ENCODE measurements around the gene OR10H2. TPM values are rescaled to one million over a fixed set of nuclear protein-coding genes. Genes with fewer than 3 reads are reported as not detected.
A peak's percentile ranks its signal among the peaks of the same experiment; 100 is the strongest.

The OR10H2 gene
- total RNA-seq, 4 donors from 2014 or later, result not detected

DNA sequence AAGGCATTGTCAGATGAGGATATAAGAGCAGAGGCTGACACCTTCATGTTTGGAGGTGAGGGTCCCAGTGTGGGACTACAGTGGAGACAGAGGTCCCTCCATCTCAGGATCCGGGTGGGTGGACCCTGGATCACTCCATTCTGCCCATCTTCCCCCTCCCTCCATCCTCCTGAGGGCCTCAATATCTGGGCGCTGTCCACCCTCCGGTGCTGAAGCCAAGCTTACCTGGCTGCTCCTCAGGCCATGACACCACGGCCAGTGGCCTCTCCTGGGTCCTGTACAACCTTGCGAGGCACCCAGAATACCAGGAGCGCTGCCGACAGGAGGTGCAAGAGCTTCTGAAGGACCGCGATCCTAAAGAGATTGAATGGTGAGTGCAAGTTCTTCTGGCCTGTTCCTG is 43.0 kb upstream of the OR10H2 start:
- DNase-seq (ENCODE audit: extremely low spot score), result peak; percentile 31
- peaks cover 0 to 67% (median 24%) of the 10 kb centered on the region in 4 donors for H3K36me3 ChIP-seq
- intact Hi-C loops (cut with DNase I), result no loop called here
- no peak for TF ChIP-seq EP300 (IDR thresholded peaks at IDR 0.05)
- no peak for TF ChIP-seq POLR2AphosphoS5 (IDR thresholded peaks at IDR 0.05)
- TF ChIP-seq, protein P1, sequence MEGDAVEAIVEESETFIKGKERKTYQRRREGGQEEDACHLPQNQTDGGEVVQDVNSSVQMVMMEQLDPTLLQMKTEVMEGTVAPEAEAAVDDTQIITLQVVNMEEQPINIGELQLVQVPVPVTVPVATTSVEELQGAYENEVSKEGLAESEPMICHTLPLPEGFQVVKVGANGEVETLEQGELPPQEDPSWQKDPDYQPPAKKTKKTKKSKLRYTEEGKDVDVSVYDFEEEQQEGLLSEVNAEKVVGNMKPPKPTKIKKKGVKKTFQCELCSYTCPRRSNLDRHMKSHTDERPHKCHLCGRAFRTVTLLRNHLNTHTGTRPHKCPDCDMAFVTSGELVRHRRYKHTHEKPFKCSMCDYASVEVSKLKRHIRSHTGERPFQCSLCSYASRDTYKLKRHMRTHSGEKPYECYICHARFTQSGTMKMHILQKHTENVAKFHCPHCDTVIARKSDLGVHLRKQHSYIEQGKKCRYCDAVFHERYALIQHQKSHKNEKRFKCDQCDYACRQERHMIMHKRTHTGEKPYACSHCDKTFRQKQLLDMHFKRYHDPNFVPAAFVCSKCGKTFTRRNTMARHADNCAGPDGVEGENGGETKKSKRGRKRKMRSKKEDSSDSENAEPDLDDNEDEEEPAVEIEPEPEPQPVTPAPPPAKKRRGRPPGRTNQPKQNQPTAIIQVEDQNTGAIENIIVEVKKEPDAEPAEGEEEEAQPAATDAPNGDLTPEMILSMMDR (IDR thresholded peaks at IDR 0.05), result no peak
- no peak for TF ChIP-seq POLR2A (IDR thresholded peaks at IDR 0.05; ENCODE audit: low read depth)
- H3K27me3 ChIP-seq, result no peaks in the 10 kb centered on the region
- no peak overlapping the region for H3K4me3 ChIP-seq
- H3K4me1 ChIP-seq, result no peaks in the 10 kb centered on the region
- 17% methylated on average over 6 of the region's 9 CpGs for WGBS
- H3K9me3 ChIP-seq, result peaks cover 0 to 20% (median 13%) of the 10 kb centered on the region in 4 donors
- no peak overlapping the region for H3K27ac ChIP-seq (replicated peaks in 1 of 4)

DNA sequence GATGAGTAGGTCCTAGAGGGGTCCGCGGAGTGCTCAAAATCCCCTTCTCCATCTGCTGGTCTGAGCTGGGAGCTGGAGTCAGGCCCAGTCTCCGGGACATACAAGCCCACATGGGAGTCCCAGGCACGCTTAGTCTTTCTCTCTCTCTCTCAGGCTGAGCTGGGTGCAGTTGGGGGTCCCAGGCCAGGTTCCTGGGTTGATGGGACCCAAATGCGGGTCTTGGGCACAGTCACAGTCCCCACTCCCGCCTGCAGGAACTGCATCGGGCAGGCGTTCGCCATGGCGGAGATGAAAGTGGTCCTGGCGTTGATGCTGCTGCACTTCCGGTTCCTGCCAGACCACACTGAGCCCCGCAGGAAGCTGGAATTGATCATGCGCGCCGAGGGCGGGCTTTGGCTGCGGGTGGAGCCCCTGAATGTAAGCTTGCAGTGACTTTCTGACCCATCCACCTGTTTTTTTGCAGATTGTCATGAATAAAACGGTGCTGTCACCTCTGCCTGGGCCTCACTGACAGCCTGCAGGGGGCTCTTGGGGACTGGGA is 31.1 kb upstream of the OR10H2 start:
- H3K9me3 ChIP-seq, result peaks cover 0 to 4% (median 0%) of the 10 kb centered on the region in 4 donors
- no peak for DNase-seq (ENCODE audit: extremely low spot score)
- WGBS, result 65% methylated on average over 5 of the region's 19 CpGs

DNA sequence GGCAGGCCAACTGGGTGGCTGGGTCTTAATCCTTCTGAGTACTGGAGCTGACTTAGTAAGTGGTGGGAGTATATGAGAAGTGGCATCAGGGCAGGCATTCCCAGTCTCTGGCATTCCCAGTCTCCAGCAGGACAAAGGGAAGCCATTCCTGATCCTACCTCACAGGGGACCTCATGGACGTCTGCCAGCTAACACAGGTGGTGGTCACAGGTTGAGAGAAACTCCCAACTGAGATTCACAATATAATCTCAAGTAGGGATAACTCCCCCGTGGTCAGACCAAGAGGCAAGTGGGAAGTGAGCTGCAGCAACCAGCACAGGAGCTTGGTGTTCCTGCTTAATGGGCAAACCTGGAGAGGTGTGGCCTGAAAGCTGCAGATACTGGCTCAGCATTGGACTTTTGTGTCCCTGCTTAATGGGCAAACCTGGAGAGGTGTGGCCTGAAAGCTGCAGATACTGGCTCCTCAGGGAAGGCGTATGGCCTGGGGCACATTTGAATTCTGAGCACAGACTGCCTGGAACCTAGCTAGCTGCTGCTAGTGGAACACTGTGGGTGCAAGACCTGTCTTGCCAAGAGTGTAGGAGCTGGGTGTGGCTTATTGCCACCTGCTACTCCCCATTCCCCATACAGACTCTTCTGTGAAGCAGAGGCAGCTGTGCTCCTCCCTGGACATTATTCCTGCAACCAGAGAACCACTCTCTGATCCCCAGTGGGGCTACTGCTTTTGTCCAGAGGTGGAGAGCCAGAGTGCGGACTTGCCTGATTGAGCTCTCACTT is 25.9 kb upstream of the OR10H2 start:
- H3K36me3 ChIP-seq, result peaks cover 0 to 10% (median 2%) of the 10 kb centered on the region in 4 donors
- H3K27me3 ChIP-seq, result peaks cover 0 to under 1% (median 0%) of the 10 kb centered on the region in 4 donors
- no peak overlapping the region for H3K4me3 ChIP-seq
- 55% methylated on average over 2 of the region's 4 CpGs for WGBS
- intact Hi-C loops (cut with DNase I), result no loop called here
- H3K27ac ChIP-seq (replicated peaks in 1 of 4), result no peak overlapping the region
- peaks cover 12 to 15% (median 14%) of the 10 kb centered on the region in 4 donors for H3K4me1 ChIP-seq
- TF ChIP-seq, protein P1 (IDR thresholded peaks at IDR 0.05), result no peak
- TF ChIP-seq POLR2A (IDR thresholded peaks at IDR 0.05; ENCODE audit: low read depth) (no peak), EP300 (IDR thresholded peaks at IDR 0.05) (no peak), POLR2AphosphoS5 (IDR thresholded peaks at IDR 0.05) (no peak)
- H3K9me3 ChIP-seq, result peaks cover 0 to 4% (median 0%) of the 10 kb centered on the region in 4 donors
- no peak for DNase-seq (ENCODE audit: extremely low spot score)

More for the DNA sequence above, 31.1 kb upstream of the OR10H2 start:
- intact Hi-C loops (cut with DNase I), result no loop called here
- Histone ChIP-seq H3K36me3 (peaks cover 0 to 14% (median 5%) of the 10 kb centered on the region in 4 donors), H3K4me3 (no peak overlapping the region), H3K4me1 (no peaks in the 10 kb centered on the region), H3K27me3 (peaks cover 0 to 7% (median 0%) of the 10 kb centered on the region in 4 donors), H3K27ac (replicated peaks in 1 of 4) (no peak overlapping the region)
- TF ChIP-seq, protein P1 (IDR thresholded peaks at IDR 0.05), result no peak
- no peak for TF ChIP-seq POLR2AphosphoS5 (IDR thresholded peaks at IDR 0.05)
- TF ChIP-seq EP300 (IDR thresholded peaks at IDR 0.05), result no peak
- TF ChIP-seq POLR2A (IDR thresholded peaks at IDR 0.05; ENCODE audit: low read depth), result no peak

DNA sequence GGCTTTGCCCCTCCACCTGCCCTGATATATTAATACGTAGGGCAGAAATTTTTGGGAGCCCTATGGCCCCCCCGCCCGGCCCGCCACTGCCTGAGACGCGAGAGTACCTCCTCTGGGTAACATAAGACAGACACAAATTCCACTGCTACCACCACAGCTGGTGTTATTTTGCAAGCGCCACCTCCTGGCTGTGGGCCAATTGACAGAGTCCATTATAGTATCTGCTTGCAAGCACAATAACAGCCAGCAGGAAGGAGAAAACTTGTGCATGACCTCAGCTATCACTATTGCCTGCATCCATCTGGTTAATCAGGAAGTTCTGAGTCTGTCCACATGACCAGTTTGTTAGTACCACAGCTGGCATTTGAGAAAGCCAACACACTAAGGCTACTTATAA is 25.3 kb upstream of the OR10H2 start:
- peaks cover 0 to 4% (median 0%) of the 10 kb centered on the region in 4 donors for H3K9me3 ChIP-seq
- H3K27me3 ChIP-seq, result no peaks in the 10 kb centered on the region
- 3% methylated on average over 7 of the region's 7 CpGs for whole genome bisulfite sequencing
- DNase-seq (ENCODE audit: extremely low spot score), result peak; percentile 96
- peaks cover 12 to 15% (median 14%) of the 10 kb centered on the region in 4 donors for H3K4me1 ChIP-seq
- no peak overlapping the region for H3K27ac ChIP-seq (replicated peaks in 1 of 4)
- intact Hi-C loops (cut with DNase I), result no loop called here
- TF ChIP-seq EP300 (IDR thresholded peaks at IDR 0.05) (no peak), POLR2A (IDR thresholded peaks at IDR 0.05; ENCODE audit: low read depth) (no peak), POLR2AphosphoS5 (IDR thresholded peaks at IDR 0.05) (no peak)
- TF ChIP-seq, protein P1 (IDR thresholded peaks at IDR 0.05), result no peak
- no peak overlapping the region for H3K4me3 ChIP-seq
- H3K36me3 ChIP-seq, result peaks cover 0 to 4% (median 2%) of the 10 kb centered on the region in 4 donors

All from esophagus muscularis mucosa (tissue), 4 donors.